ENCODE measurements around the gene VSIG10L2.

DNA sequence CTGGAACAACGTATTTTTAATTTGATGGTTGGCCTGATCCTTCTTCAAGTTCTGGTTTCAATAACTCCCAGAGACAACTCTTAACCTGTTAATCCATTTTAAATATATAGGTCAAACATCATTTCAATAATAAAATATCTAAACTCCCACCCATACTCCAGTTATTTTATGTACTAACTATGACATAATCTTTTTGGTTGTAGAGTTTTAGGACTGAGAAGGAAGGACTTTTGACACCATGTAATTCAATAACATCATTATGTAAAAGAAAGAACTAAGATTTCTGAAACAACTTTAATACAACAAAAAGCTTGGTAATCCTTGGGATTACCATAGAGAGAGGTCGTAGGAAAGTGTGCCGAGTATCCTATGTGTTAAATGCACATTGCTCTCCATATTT is 31.5 kb downstream of the VSIG10L2 start:
- TF ChIP-seq, protein P1, sequence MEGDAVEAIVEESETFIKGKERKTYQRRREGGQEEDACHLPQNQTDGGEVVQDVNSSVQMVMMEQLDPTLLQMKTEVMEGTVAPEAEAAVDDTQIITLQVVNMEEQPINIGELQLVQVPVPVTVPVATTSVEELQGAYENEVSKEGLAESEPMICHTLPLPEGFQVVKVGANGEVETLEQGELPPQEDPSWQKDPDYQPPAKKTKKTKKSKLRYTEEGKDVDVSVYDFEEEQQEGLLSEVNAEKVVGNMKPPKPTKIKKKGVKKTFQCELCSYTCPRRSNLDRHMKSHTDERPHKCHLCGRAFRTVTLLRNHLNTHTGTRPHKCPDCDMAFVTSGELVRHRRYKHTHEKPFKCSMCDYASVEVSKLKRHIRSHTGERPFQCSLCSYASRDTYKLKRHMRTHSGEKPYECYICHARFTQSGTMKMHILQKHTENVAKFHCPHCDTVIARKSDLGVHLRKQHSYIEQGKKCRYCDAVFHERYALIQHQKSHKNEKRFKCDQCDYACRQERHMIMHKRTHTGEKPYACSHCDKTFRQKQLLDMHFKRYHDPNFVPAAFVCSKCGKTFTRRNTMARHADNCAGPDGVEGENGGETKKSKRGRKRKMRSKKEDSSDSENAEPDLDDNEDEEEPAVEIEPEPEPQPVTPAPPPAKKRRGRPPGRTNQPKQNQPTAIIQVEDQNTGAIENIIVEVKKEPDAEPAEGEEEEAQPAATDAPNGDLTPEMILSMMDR (IDR thresholded peaks at IDR 0.05) = no peak
- TF ChIP-seq POLR2A (IDR thresholded peaks at IDR 0.05) = no peak
